K562 (cell line): Measurements from ENCODE around the gene GLI3. TPM values are rescaled to one million over a fixed set of nuclear protein-coding genes. Genes with fewer than 3 reads are reported as not detected.

ENCODE experiments used
- ATAC-seq: fragments of 200-7000 bp; cut with Tn5 transposase; 3 replicates; pipeline ENCODE4 v1.9.1; 2020; ENCODE audit warnings: moderate library complexity
- BruUV-seq: library from RNA; stranded (reverse); fragments of 400-500 nt; replicated peaks from 2 replicates; lab custom pipeline; 2021; lab: Mats Ljungman, UMichigan
- CTCF ChIA-PET: fragments of 300-600 bp; formaldehyde crosslinking; extraction: SDS; loops from one replicate; lab custom pipeline; 2021; ENCODE audit warnings: low intra/inter-chr PET ratio; lab: Yijun Ruan, JAX
- POLR2A ChIA-PET: fragments of 300-600, 350-650 bp; sonication (Branson Sonifier 250); formaldehyde crosslinking; extraction: SDS; loops from one replicate; lab custom pipeline; 2021; ENCODE audit warnings: antibody characterized with exemption, inconsistent platforms; lab: Yijun Ruan, JAX
- DNase-seq, 4 experiments: peaks; one replicate each; pipeline versions ENCODE4 v3.0.0 to v3.0.0-alpha.2; 2011 to 2018; ENCODE audit warnings: low spot score in 3 of 4, mixed read lengths in 3 of 4; ENCODE audit errors: extremely low read depth in 1 of 4
- FAIRE-seq: peaks from 2 replicates; lab custom pipeline; 2011; peaks lifted over from hg19 to GRCh38; lab: Jason Lieb, UNC
- H2AFZ ChIP-seq: 2 replicates; pipeline ENCODE4 v1.6.0; 2011; ENCODE audit warnings: low read depth, low read length, control low read depth, inconsistent platforms
- H3K27ac ChIP-seq: fragments of 200-600 bp; 3 replicates; pipeline ENCODE4 v1.8.0; 2011; ENCODE audit warnings: low read depth, mild to moderate bottlenecking, control low read depth, inconsistent platforms, low read length, moderate library complexity, mixed read lengths; ENCODE audit errors: extremely low read depth
- H3K27me3 ChIP-seq, 2 experiments: fragments of 300-600 bp in 1 of 2; 2 replicates in 1 of 2; 3 replicates in 1 of 2; pipeline versions ENCODE4 v1.6.0 to v1.8.0; 2011; ENCODE audit warnings: inconsistent platforms in 2 of 2, low read length in 2 of 2, mild to moderate bottlenecking in 1 of 2, mixed read lengths in 1 of 2, moderate library complexity in 1 of 2; ENCODE audit not compliant: control insufficient read depth in 2 of 2, insufficient read depth in 2 of 2
- H3K36me3 ChIP-seq: fragments of 300-600 bp; 3 replicates; pipeline ENCODE4 v1.8.0; 2011; ENCODE audit warnings: mild to moderate bottlenecking, low read length, inconsistent platforms; ENCODE audit not compliant: control insufficient read depth, insufficient read depth
- H3K4me1 ChIP-seq, 2 experiments: fragments of 200-600 bp in 1 of 2; replicated peaks in 1 of 2; 2 replicates in 1 of 2; 3 replicates in 1 of 2; pipeline versions ENCODE4 v1.5.1 to v1.8.0; 2011; ENCODE audit warnings: inconsistent platforms in 2 of 2, low read length in 2 of 2, mild to moderate bottlenecking in 1 of 2, mixed read lengths in 1 of 2, moderate library complexity in 1 of 2; ENCODE audit not compliant: control insufficient read depth in 2 of 2, insufficient read depth in 2 of 2
- H3K4me2 ChIP-seq: 2 replicates; pipeline ENCODE4 v1.6.1; 2011; ENCODE audit warnings: low read length, control low read depth, inconsistent platforms, mixed read lengths; ENCODE audit not compliant: insufficient read depth
- H3K4me3 ChIP-seq: fragments of 200-600 bp; sonication (generic), shearing (Covaris generic); 2 replicates; pipeline ENCODE4 v1.5.1; 2016; ENCODE audit warnings: control low read depth, inconsistent platforms
- H3K79me2 ChIP-seq: fragments of 200-600 bp; 3 replicates; pipeline ENCODE4 v1.8.0; 2011; ENCODE audit warnings: low read length, inconsistent platforms; ENCODE audit not compliant: control insufficient read depth, insufficient read depth
- H3K9ac ChIP-seq, 2 experiments: 2 replicates each; pipeline versions ENCODE4 v1.6.0 to v1.6.1; 2011; ENCODE audit warnings: low read depth in 2 of 2, low read length in 2 of 2, control low read depth in 1 of 2, inconsistent platforms in 1 of 2, mild to moderate bottlenecking in 1 of 2, mixed read lengths in 1 of 2; ENCODE audit not compliant: insufficient read depth in 1 of 2
- H3K9me1 ChIP-seq: one replicate; pipeline ENCODE4 v1.6.0; 2011; ENCODE audit warnings: inconsistent platforms, mild to moderate bottlenecking, low read length, moderate library complexity; ENCODE audit not compliant: control insufficient read depth, insufficient read depth
- H3K9me3 ChIP-seq: replicated peaks from 2 replicates; pipeline ENCODE4 v1.5.1; 2011; ENCODE audit warnings: low read depth, low read length, inconsistent platforms; ENCODE audit not compliant: control insufficient read depth, insufficient read depth
- H4K20me1 ChIP-seq: replicated peaks from 2 replicates; pipeline ENCODE4 v1.6.1; 2011; ENCODE audit warnings: low read length, inconsistent platforms, mixed read lengths; ENCODE audit not compliant: control insufficient read depth, insufficient read depth
- RBFOX2 ChIP-seq: fragments of 200-400 bp; formaldehyde crosslinking; IDR thresholded peaks from 2 replicates; pipeline ENCODE4 v1.6.1; 2017; ENCODE audit warnings: low read depth, mild to moderate bottlenecking, low read length, moderate library complexity
- UBTF ChIP-seq, 2 experiments: IDR thresholded peaks; 2 replicates each; pipeline ENCODE4 v1.6.1; 2012; ENCODE audit warnings: improper control_type of control experiment in 2 of 2, low read depth in 2 of 2, low read length in 2 of 2, borderline replicate concordance in 1 of 2
- ZNF212 ChIP-seq: fragments of 450-650 bp; formaldehyde crosslinking; IDR thresholded peaks from 2 replicates; pipeline ENCODE4 v1.4.0; 2020; ENCODE audit warnings: mild to moderate bottlenecking
- in situ Hi-C: fragments of 300-500 bp; cut with MboI; formaldehyde crosslinking; loops from 4 replicates; pipeline ENCODE4 v1.15.0; 2018; ENCODE audit warnings: inconsistent platforms, mixed read lengths
- intact Hi-C: fragments of 100-400 bp; cut with micrococcal nuclease; formaldehyde crosslinking; loops from 2 replicates; pipeline ENCODE4 v1.14.2; 2022
- polyA plus RNA-seq, 8 experiments: library from polyadenylated mRNA; depleted of rRNA in 4 of 8; stranded (reverse) in 5 of 8; unstranded in 3 of 8; fragments of >200 nt; fragmentation: Nextera tagmentation in 2 of 8; fragmentation: Illumina TruSeq in 1 of 8; extraction: Ambion mirVana in 2 of 8; extraction: Trizol in 1 of 8; gene quantifications; 2 replicates each; pipeline versions ENCODE4 v1.2.1 to v1.2.3, GENCODE V29; 2011 to 2014; ENCODE audit warnings: inconsistent platforms in 1 of 8, missing spikeins in 1 of 8
- total RNA-seq, 7 experiments: library from RNA; depleted of rRNA in 6 of 7; stranded (reverse); fragments of >200 nt in 6 of 7; fragmentation: Illumina TruSeq in 2 of 7; extraction: Trizol in 2 of 7; gene quantifications; 2 replicates each; pipeline versions ENCODE4 v1.2.1 to v1.2.3, GENCODE V29; 2011 to 2021; ENCODE audit warnings: low replicate concordance in 1 of 7

The GLI3 gene
- total and polyA plus RNA-seq, 9 of the 15 experiments (the other 6 are each of a cell fraction or from before 2014, with no cell fraction given): 0.01 to 0.18 (median 0.07) TPM; not detected in 6

- no peak for DNase-seq
- in situ Hi-C loops (no loop called here), intact Hi-C loops (no loop called here)
- ChIA-PET POLR2A (no interaction called here), CTCF (no interaction called here)
- Histone ChIP-seq H3K9me3 (no peaks in the 10 kb centered on the region), H3K4me3 (no peak overlapping the region), H3K9me1 (no peaks in the 10 kb centered on the region), H3K4me2 (no peak overlapping the region), H3K36me3 (no peaks in the 10 kb centered on the region), H3K9ac (no peak overlapping the region), H3K27me3 (peaks cover 0 to 6% of the 10 kb centered on the region in 2 experiments; a peak in 2 of 5 replicates), H3K27ac (no peak overlapping the region), H3K4me1 (no peaks in the 10 kb centered on the region), H4K20me1 (no peaks in the 10 kb centered on the region), H3K79me2 (no peaks in the 10 kb centered on the region), H2AFZ (no peak overlapping the region)
- ATAC-seq: no peak
- FAIRE-seq: no peak
- no TSS peak for BruUV-seq
- TF ChIP-seq RBFOX2: no peak
- no peak for TF ChIP-seq UBTF (IDR thresholded peaks at IDR 0.05; ENCODE audit: borderline replicate concordance in 1 of 2, low read depth in 2 of 2, low read length in 2 of 2)
- no peak for TF ChIP-seq ZNF212 (CRISPR knock-in tag)
These were observed 109.8 kb downstream of the GLI3 start for GRCh38 chr7:42127232-42127622.
